Breast epithelium (tissue), 4 donors: ENCODE data around the gene P2RY13. TPM values are rescaled to one million over a fixed set of nuclear protein-coding genes. Genes with fewer than 3 reads are reported as not detected.

Source experiments
- DNase-seq, 2 donors: peaks; one replicate each; pipeline ENCODE4 v3.0.0-alpha.2; 2019; ENCODE audit warnings: low spot score in 2 of 2
- H3K27ac ChIP-seq, 2 donors: fragments of 200-600 bp; sonication (generic) in 1 of 2; one replicate each; pipeline ENCODE4 v1.5.1; 2016 to 2019; ENCODE audit warnings: mild to moderate bottlenecking in 1 of 2
- H3K27me3 ChIP-seq, 2 donors: fragments of 200-600 bp; sonication (generic) in 1 of 2; one replicate each; pipeline versions ENCODE4 v1.5.1 to v1.6.0; 2017 to 2019; ENCODE audit warnings: control low read depth in 1 of 2, mild to moderate bottlenecking in 1 of 2
- H3K36me3 ChIP-seq: fragments of 200-600 bp; one replicate; pipeline ENCODE4 v1.5.1; 2019
- H3K4me1 ChIP-seq, 2 donors: fragments of 200-600 bp; sonication (generic); one replicate each; pipeline ENCODE4 v1.5.1; 2016 to 2019; ENCODE audit warnings: control low read depth in 1 of 2
- H3K4me3 ChIP-seq, 3 donors: fragments of 200-600 bp; sonication (generic); 1 replicate in 2 of 3; 2 replicates in 1 of 3; pipeline ENCODE4 v1.5.1; 2016 to 2019; ENCODE audit warnings: mild to moderate bottlenecking in 3 of 3, moderate library complexity in 2 of 3
- H3K9me3 ChIP-seq, 2 donors: fragments of 200-600 bp; sonication (generic) in 1 of 2; one replicate each; pipeline ENCODE4 v1.5.1; 2016 to 2019; ENCODE audit warnings: control low read depth in 1 of 2
- CTCF ChIP-seq, 3 donors: fragments of 450-650 bp; IDR thresholded peaks; one replicate each; pipeline ENCODE4 v1.5.1; 2016 to 2017; ENCODE audit warnings: antibody characterized with exemption in 3 of 3, mild to moderate bottlenecking in 3 of 3, moderate library complexity in 3 of 3
- POLR2A ChIP-seq: fragments of 450-650 bp; IDR thresholded peaks from one replicate; pipeline ENCODE4 v1.6.1; 2016; ENCODE audit warnings: antibody characterized with exemption, mild to moderate bottlenecking, moderate library complexity
- POLR2AphosphoS5 ChIP-seq, 3 donors: sonication (generic); formaldehyde crosslinking; IDR thresholded peaks; one replicate each; pipeline ENCODE4 v1.6.1; 2017; ENCODE audit warnings: antibody characterized with exemption in 3 of 3
- intact Hi-C: fragments of 100-400 bp; cut with DNase I; formaldehyde crosslinking; loops from one replicate; pipeline ENCODE4 v1.15.1; 2023; ENCODE audit warnings: low total_unique reads
- total RNA-seq, 3 donors: library from RNA; depleted of rRNA; stranded (reverse); fragments of >200 nt; gene quantifications; one replicate each; pipeline ENCODE4 v1.1.0, GENCODE V29; 2016

The P2RY13 gene
- total RNA-seq, 3 donors from 2014 or later, result 0.98 to 6.9 (median 2.5) TPM

GRCh38 chr3:151300539-151300938 is 28.8 kb downstream of the P2RY13 start:
- Histone ChIP-seq H3K4me1 (peaks cover 0 to 2% of the 10 kb centered on the region in 2 donors), H3K27ac (no peak overlapping the region), H3K4me3 (no peak overlapping the region), H3K36me3 (no peaks in the 10 kb centered on the region), H3K27me3 (no peaks in the 10 kb centered on the region), H3K9me3 (no peaks in the 10 kb centered on the region)
- intact Hi-C loops, result no loop called here
- TF ChIP-seq POLR2AphosphoS5 (IDR thresholded peaks at IDR 0.05) (no peak), CTCF (IDR thresholded peaks at IDR 0.05) (no peak), POLR2A (no peak)
- no peak for DNase-seq

GRCh38 chr3:151299006-151299405 is 30.3 kb downstream of the P2RY13 start:
- no peak for TF ChIP-seq POLR2AphosphoS5 (IDR thresholded peaks at IDR 0.05)

DNA sequence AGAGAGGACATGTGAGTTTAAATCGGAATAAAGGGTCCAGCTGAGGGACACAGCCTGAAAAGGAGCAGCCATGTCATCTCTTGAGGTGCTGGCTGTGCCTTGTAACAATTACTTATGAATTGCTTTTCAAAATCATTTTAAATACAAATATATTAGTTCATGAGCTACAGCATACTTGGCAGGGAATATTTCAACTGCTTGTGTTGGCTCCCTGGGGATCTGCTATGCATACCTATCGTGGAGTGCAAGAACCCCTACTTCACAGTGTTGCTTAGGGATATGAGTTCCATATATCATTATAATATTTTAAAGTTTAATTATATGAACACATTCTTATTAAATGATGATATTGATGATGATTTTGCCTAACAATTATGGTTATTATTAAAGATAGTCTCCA is 31.9 kb downstream of the P2RY13 start:
- Histone ChIP-seq H3K27ac (no peak overlapping the region), H3K4me1 (no peaks in the 10 kb centered on the region), H3K27me3 (no peaks in the 10 kb centered on the region), H3K9me3 (no peaks in the 10 kb centered on the region), H3K36me3 (no peaks in the 10 kb centered on the region), H3K4me3 (no peak overlapping the region)
- DNase-seq, result no peak
- intact Hi-C loops, result no loop called here
- TF ChIP-seq POLR2AphosphoS5 (IDR thresholded peaks at IDR 0.05) (no peak), CTCF (IDR thresholded peaks at IDR 0.05) (no peak), POLR2A (no peak)

More at GRCh38 chr3:151299006-151299405, 30.3 kb downstream of the P2RY13 start:
- no peaks in the 10 kb centered on the region for H3K27me3 ChIP-seq
- no peaks in the 10 kb centered on the region for H3K4me1 ChIP-seq
- no peak overlapping the region for H3K27ac ChIP-seq
- no peaks in the 10 kb centered on the region for H3K9me3 ChIP-seq
- DNase-seq, result no peak
- no peak overlapping the region for H3K4me3 ChIP-seq
- intact Hi-C loops, result no loop called here
- H3K36me3 ChIP-seq, result no peaks in the 10 kb centered on the region

DNA sequence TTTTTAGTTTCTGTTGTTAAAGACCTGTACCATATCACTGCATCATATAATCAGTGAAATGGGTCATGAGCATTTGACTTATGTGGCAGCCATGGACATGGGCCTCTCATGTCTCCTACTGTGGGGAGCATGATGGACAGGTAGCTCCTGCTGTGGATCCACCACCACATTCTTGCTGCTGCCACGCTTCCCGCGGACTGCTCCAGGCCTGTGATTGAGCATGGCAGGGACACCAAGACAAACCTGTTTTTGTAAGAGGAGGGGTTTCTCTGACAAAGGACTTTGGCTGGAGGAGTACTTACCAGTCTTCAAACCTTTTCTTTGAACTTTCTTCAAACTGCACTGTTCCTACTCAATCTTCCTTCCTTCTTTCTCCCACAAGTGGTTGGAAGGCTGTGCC is 33.1 kb downstream of the P2RY13 start:
- TF ChIP-seq POLR2AphosphoS5 (IDR thresholded peaks at IDR 0.05) (no peak), CTCF (IDR thresholded peaks at IDR 0.05) (no peak), POLR2A (no peak)

GRCh38 chr3:151293127-151293526 is 36.2 kb downstream of the P2RY13 start:
- Histone ChIP-seq H3K4me1 (no peaks in the 10 kb centered on the region), H3K27me3 (no peaks in the 10 kb centered on the region), H3K4me3 (no peak overlapping the region), H3K27ac (no peak overlapping the region), H3K36me3 (no peaks in the 10 kb centered on the region), H3K9me3 (no peaks in the 10 kb centered on the region)
- DNase-seq, result no peak
- TF ChIP-seq CTCF (IDR thresholded peaks at IDR 0.05) (no peak), POLR2A (no peak), POLR2AphosphoS5 (IDR thresholded peaks at IDR 0.05) (no peak)
- intact Hi-C loops, result no loop called here

More for the DNA sequence above, 33.1 kb downstream of the P2RY13 start:
- H3K27me3 ChIP-seq, result no peaks in the 10 kb centered on the region
- H3K4me3 ChIP-seq, result no peak overlapping the region
- H3K36me3 ChIP-seq, result no peaks in the 10 kb centered on the region
- intact Hi-C loops, result no loop called here
- no peak overlapping the region for H3K27ac ChIP-seq
- no peaks in the 10 kb centered on the region for H3K4me1 ChIP-seq
- DNase-seq, result no peak
- H3K9me3 ChIP-seq, result no peaks in the 10 kb centered on the region

GRCh38 chr3:151290673-151291072 is 38.7 kb downstream of the P2RY13 start:
- TF ChIP-seq POLR2A, result no peak
- peak in 2 of 3 donors; percentile 48 to 54 for TF ChIP-seq CTCF (IDR thresholded peaks at IDR 0.05)
- Histone ChIP-seq H3K27me3 (no peaks in the 10 kb centered on the region), H3K36me3 (no peaks in the 10 kb centered on the region), H3K4me3 (no peak overlapping the region), H3K9me3 (no peaks in the 10 kb centered on the region), H3K27ac (no peak overlapping the region), H3K4me1 (no peaks in the 10 kb centered on the region)
- intact Hi-C loops, result no loop called here
- no peak for DNase-seq
